ENCODE data around the gene SMNDC1. TPM values are rescaled to one million over a fixed set of nuclear protein-coding genes. Genes with fewer than 3 reads are reported as not detected.

The SMNDC1 gene
- total RNA-seq, 4 donors from 2014 or later, result 3.6 to 15.7 (median 8.9) TPM

- Histone ChIP-seq H3K4me3 (no peak overlapping the region), H3K27ac (no peak overlapping the region), H3K36me3 (peaks cover 0 to 8% (median 4%) of the 10 kb centered on the region in 4 donors), H3K27me3 (no peaks in the 10 kb centered on the region), H3K4me1 (peaks cover 0 to 16% (median 3%) of the 10 kb centered on the region in 4 donors), H3K9me3 (no peaks in the 10 kb centered on the region)
- intact Hi-C loops (cut with DNase I; ENCODE audit: low total_unique reads) (loop anchor here (5.0 kb wide), 2 partner anchors 70 to 140 kb away; partner anchors contain the start of gene MXI1), in situ Hi-C loops (cut with MboI; ENCODE audit: low pct_ligation_motif_present in 1 of 4, low pct_unique_long_range_greater_than_20kb in 1 of 4, low sequenced_read_pairs in 3 of 4) (loop anchor here in 1 of 4 donors (25.0 kb wide), 1 partner anchor 390 kb away; no protein-coding TSS in a partner anchor)
- DNase-seq, result no peak
- TF ChIP-seq POLR2AphosphoS5 (IDR thresholded peaks at IDR 0.05) (no peak), POLR2A (IDR thresholded peaks at IDR 0.05) (no peak), EP300 (IDR thresholded peaks at IDR 0.05; ENCODE audit: low read depth) (no peak), CTCF (IDR thresholded peaks at IDR 0.05) (no peak)
- WGBS, 2 donors (ENCODE audit: low coverage in 1 of 2), result 94 to 95% methylated on average over 2 of the region's 2 CpGs
Observed at GRCh38 chr10:110277591-110277990, 27.1 kb downstream of the SMNDC1 start.

GRCh38 chr10:110276603-110277002, 28.1 kb downstream of the SMNDC1 start:
- 92 to 97% methylated on average over 5 of the region's 5 CpGs for WGBS, 2 donors (ENCODE audit: low coverage in 1 of 2)
- Histone ChIP-seq H3K4me3 (no peak overlapping the region), H3K36me3 (peaks cover 0 to 8% (median 3%) of the 10 kb centered on the region in 4 donors), H3K27ac (no peak overlapping the region), H3K4me1 (peaks cover 0 to 16% (median 3%) of the 10 kb centered on the region in 4 donors), H3K9me3 (no peaks in the 10 kb centered on the region), H3K27me3 (no peaks in the 10 kb centered on the region)
- in situ Hi-C loops (cut with MboI; ENCODE audit: low pct_ligation_motif_present in 1 of 4, low pct_unique_long_range_greater_than_20kb in 1 of 4, low sequenced_read_pairs in 3 of 4), result loop anchor here in 1 of 4 donors (25.0 kb wide), 1 partner anchor 389 kb away; no protein-coding TSS in a partner anchor
- intact Hi-C loops (cut with DNase I; ENCODE audit: low total_unique reads), result loop anchor here (5.0 kb wide), 2 partner anchors 69 to 139 kb away; partner anchors contain the start of gene MXI1
- DNase-seq, result no peak
- TF ChIP-seq EP300 (IDR thresholded peaks at IDR 0.05; ENCODE audit: low read depth), result no peak
- no peak for TF ChIP-seq POLR2A (IDR thresholded peaks at IDR 0.05)
- TF ChIP-seq POLR2AphosphoS5 (IDR thresholded peaks at IDR 0.05), result no peak
- TF ChIP-seq CTCF (IDR thresholded peaks at IDR 0.05), result no peak

GRCh38 chr10:110275128-110275729, 29.5 kb downstream of the SMNDC1 start:
- peaks cover 3 to 29% (median 12%) of the 10 kb centered on the region in 4 donors for H3K4me1 ChIP-seq
- H3K9me3 ChIP-seq, result no peaks in the 10 kb centered on the region
- TF ChIP-seq POLR2A (IDR thresholded peaks at IDR 0.05), result no peak
- no peak for TF ChIP-seq EP300 (IDR thresholded peaks at IDR 0.05; ENCODE audit: low read depth)
- no peak for TF ChIP-seq POLR2AphosphoS5 (IDR thresholded peaks at IDR 0.05)
- no peak for TF ChIP-seq CTCF (IDR thresholded peaks at IDR 0.05)
- 60 to 79% methylated on average over 2 of the region's 2 CpGs for WGBS, 2 donors (ENCODE audit: low coverage in 1 of 2)
- intact Hi-C loops (cut with DNase I; ENCODE audit: low total_unique reads), result loop anchor here (5.0 kb wide), 2 partner anchors 68 to 138 kb away; partner anchors contain the start of gene MXI1
- no peaks in the 10 kb centered on the region for H3K27me3 ChIP-seq
- no peak overlapping the region for H3K4me3 ChIP-seq
- in situ Hi-C loops (cut with MboI; ENCODE audit: low pct_ligation_motif_present in 1 of 4, low pct_unique_long_range_greater_than_20kb in 1 of 4, low sequenced_read_pairs in 3 of 4), result loop anchor here in 1 of 4 donors (25.0 kb wide), 1 partner anchor 388 kb away; no protein-coding TSS in a partner anchor
- DNase-seq, result no peak
- H3K27ac ChIP-seq, result no peak overlapping the region
- peaks cover 0 to 3% (median 0%) of the 10 kb centered on the region in 4 donors for H3K36me3 ChIP-seq

GRCh38 chr10:110274647-110275046, 30.1 kb downstream of the SMNDC1 start:
- DNase-seq, result no peak
- in situ Hi-C loops (cut with MboI; ENCODE audit: low pct_ligation_motif_present in 1 of 4, low pct_unique_long_range_greater_than_20kb in 1 of 4, low sequenced_read_pairs in 3 of 4), result loop anchor here in 1 of 4 donors (25.0 kb wide), 1 partner anchor 387 kb away; no protein-coding TSS in a partner anchor
- Histone ChIP-seq H3K36me3 (peaks cover 0 to 3% (median 0%) of the 10 kb centered on the region in 4 donors), H3K27ac (peak overlapping the region in 2 of 4 donors; percentile 44 to 54), H3K4me1 (peaks cover 7 to 34% (median 18%) of the 10 kb centered on the region in 4 donors), H3K9me3 (no peaks in the 10 kb centered on the region), H3K4me3 (no peak overlapping the region), H3K27me3 (no peaks in the 10 kb centered on the region)
- intact Hi-C loops (cut with DNase I; ENCODE audit: low total_unique reads), result loop anchor here (5.0 kb wide), 3 partner anchors 47 to 137 kb away; partner anchors contain the start of gene MXI1
- WGBS, 2 donors (ENCODE audit: low coverage in 1 of 2), result 90 to 95% methylated on average over 3 to 6 of the region's 6 CpGs
- TF ChIP-seq EP300 (IDR thresholded peaks at IDR 0.05; ENCODE audit: low read depth) (no peak), CTCF (IDR thresholded peaks at IDR 0.05) (no peak), POLR2AphosphoS5 (IDR thresholded peaks at IDR 0.05) (no peak), POLR2A (IDR thresholded peaks at IDR 0.05) (no peak)
